Epithelial cell of esophagus (primary cell): ENCODE results near the gene VARS1.
"Not testable (repeated sequence)": the region's sequence is repeated elsewhere in the genome, so short reads cannot be mapped to it uniquely, and the experiment has no call there.

Source experiments
- DNase-seq: peaks from one replicate; pipeline ENCODE4 v3.0.0; 2010; ENCODE audit warnings: low read depth
- H3K4me3 ChIP-seq: 2 replicates; pipeline ENCODE4 v1.5.1; 2011; ENCODE audit warnings: mild to moderate bottlenecking, low read length, control low read depth
- TF ChIP-seq, protein P1 (sequence below): IDR thresholded peaks from 2 replicates; pipeline ENCODE4 v1.5.1; 2011; ENCODE audit warnings: low read depth, mild to moderate bottlenecking, low read length, control low read depth, inconsistent platforms; ENCODE audit not compliant: insufficient read depth; ENCODE audit errors: missing control alignments

Gene VARS1

DNA sequence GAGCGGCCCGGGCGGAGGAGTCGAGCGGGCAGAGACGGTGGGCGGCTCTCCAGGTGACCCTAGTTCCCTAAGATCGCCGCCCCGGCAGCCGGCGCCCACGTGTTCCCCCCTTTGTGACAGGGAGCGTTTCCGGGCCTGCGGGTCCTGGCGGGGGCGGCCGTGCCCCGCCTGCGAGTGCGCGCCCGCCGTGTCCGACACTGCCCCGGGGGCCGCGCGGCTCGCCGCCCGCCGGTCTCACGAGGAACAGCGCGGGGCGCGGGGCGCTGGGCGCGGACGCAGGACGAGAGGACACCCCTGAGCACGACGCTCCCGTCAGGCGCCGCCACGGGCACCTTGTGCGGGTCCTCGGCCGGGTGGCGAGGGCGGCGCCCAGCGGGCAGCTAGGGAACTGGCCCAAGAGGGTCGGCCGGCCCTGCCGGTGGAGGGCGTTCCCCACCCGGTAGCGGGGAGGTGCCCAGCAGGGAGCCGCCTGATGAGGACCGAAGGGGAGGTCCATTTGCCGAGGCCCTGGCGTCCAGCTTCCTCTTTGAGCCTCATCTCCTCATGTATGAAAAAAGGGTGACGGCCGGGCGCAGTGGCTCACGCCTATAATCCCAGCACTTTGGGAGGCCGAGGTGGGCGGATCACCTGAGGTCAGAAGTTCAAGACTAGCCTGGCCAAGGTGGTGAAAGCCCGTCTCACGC lies at the start of gene VARS1:
Gene VARS1, minus strand, starts transcription at position 137 of the 683 bp plus-strand sequence. CDS start 535 bp downstream, outside the sequence.
- peak within 1 kb of the TSS; percentile 94 for H3K4me3 ChIP-seq

DNA sequence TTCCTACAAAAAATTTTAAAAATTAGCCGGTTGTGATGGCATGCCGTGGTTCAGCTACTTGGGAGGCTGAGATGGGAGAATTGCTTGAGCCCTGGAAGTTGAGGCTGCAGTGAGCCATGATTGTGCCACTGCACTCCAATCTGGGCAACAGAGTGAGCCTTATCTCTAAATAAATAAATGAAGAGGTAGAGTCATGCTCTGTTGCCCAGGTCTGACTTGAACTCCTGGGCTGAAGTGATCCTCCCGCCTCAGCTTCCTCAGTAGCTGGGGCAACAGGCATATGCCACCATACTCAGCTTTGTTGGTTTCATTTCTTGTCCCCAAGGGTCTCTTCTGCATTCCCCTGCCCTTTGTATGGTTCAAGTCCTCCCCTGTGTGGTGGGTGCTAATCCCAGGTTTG lies 49.0 kb upstream of the VARS1 start:
- H3K4me3 ChIP-seq: no peak overlapping the region

More for the DNA sequence above, at the start of gene VARS1:
- TF ChIP-seq, protein P1, sequence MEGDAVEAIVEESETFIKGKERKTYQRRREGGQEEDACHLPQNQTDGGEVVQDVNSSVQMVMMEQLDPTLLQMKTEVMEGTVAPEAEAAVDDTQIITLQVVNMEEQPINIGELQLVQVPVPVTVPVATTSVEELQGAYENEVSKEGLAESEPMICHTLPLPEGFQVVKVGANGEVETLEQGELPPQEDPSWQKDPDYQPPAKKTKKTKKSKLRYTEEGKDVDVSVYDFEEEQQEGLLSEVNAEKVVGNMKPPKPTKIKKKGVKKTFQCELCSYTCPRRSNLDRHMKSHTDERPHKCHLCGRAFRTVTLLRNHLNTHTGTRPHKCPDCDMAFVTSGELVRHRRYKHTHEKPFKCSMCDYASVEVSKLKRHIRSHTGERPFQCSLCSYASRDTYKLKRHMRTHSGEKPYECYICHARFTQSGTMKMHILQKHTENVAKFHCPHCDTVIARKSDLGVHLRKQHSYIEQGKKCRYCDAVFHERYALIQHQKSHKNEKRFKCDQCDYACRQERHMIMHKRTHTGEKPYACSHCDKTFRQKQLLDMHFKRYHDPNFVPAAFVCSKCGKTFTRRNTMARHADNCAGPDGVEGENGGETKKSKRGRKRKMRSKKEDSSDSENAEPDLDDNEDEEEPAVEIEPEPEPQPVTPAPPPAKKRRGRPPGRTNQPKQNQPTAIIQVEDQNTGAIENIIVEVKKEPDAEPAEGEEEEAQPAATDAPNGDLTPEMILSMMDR: peak; percentile 53
- peak; percentile 87 for DNase-seq

DNA sequence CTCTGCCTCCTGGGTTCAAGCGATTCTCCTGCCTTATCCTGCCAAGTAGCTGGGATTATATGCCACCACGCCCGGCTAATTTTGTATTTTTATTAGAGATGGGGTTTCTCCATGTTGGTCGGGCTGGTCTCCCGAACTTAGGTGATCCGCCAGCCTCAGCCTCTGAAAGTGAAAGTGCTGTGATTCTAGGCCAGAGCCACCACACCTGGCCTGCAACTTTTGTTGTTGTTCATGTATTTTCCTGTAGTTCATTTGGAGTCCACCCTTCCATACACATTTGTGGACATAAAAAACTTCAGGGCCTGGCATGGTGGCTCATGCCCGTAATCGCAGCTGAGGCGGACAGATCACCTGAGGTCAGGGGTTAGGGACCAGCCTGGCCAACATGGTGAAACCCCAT lies 46.5 kb upstream of the VARS1 start:
- DNase-seq: no peak
- no peak overlapping the region for H3K4me3 ChIP-seq
- TF ChIP-seq, protein P1: no peak

More for the DNA sequence above, 49.0 kb upstream of the VARS1 start:
- DNase-seq: no peak
- TF ChIP-seq, protein P1: no peak

DNA sequence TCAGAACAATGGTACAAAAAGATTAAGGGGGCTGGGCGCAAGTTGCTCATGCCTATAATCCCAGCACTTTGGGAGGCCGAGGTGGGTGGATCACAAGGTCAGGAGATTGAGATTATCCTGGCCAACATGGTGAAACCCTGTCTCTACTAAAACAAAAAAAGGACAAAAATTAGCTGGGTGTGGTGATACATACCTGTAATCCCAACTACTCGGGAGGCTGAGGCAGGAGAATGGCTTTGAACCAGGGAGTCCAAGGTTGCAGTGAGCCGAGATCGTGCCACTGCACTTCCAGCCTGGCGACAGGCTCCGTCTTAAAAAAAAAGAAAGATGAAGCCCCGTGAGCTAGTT lies 44.2 kb upstream of the VARS1 start:
- H3K4me3 ChIP-seq: not testable (repeated sequence)

DNA sequence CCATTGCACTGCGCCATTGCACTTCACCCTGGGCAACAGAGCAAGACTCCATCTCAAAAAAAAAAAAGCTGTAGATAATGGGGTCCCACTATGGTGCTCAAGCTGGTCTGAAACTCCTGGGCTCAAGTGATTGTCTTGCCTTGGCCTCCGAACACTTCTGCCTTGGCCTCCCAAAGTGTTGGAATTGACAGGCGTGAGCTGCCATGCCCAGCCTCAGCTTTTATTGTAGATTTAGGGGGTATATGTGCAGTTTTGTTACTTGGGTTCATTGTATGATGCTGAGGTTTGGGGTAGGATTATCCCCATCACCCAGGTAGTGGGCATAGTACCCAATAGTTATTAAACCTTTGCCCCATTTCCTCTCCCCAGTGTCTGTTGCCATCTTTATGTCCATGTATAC lies 43.4 kb upstream of the VARS1 start:
- no peak overlapping the region for H3K4me3 ChIP-seq
- DNase-seq: no peak
- TF ChIP-seq, protein P1: no peak

More for the DNA sequence above, 44.2 kb upstream of the VARS1 start:
- not testable (repeated sequence) for DNase-seq

DNA sequence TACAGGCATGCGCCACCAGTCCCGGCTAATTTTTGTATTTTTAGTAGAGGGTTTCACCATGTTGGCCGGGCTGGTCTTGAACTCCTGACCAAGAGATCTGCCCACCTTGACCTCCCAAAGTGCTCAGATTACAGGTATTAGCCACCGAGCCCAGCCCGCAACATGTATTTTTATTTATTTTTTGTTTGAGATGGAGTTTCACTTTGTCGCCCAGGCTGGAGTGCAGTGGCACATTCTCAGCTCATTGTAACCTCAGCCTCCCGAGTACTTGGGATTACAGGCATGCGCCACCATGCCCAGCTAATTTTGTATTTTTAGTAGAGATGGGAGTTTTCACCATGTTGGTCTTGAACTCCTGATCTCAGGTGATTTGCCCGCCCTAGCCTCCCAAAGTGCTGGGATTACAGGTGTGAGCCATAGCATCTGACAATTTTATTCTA lies 42.6 kb upstream of the VARS1 start:
- DNase-seq, H3K4me3 ChIP-seq: not testable (repeated sequence)

DNA sequence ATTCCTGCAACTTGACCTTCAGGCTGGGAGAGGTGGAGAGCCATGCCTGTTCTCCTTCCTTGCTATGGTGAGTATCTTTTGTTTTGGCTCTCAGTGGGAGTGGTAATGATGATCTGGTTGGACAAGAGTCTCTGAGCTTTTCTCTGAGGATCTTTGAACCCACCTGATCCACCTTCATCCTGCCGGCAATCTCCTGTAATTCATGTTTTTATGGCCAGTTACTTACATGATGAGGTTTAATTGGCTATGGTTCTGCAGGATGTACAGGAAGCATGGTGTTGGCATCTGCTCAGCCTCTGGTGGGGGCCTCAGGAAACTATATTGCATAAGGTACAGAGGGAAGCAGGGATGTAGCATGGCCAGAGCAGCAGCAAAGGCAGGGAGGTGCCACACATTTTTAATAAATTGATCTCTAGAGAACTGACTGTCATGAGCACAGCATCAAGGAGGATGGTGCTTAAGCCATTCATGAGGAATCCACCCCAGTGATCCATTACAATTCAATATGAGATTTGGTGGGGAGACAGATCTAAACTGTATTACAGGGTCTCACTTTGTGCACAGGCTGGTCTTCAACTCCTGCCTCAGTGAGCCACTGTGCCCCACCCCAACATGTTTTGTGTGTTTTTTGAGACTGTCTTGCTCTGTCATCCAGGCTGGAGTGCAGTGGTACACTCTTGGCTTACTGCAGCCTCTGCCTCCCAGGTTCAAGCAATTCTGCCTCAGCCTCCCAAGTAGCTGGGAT lies 42.0 kb upstream of the VARS1 start:
- peak overlapping the region; percentile 92 for H3K4me3 ChIP-seq
- TF ChIP-seq, protein P1: no peak
- DNase-seq: no peak
